NCI-H1930 (cell line): ENCODE results near the gene PIK3R6.
"Not testable (repeated sequence)": the region's sequence is repeated elsewhere in the genome, so short reads cannot be mapped to it uniquely, and the experiment has no call there.

Experiments
- DNase-seq, 2 experiments: peaks; one replicate each; lab custom pipeline; 2025; lab: John Stamatoyannopoulos, UW

The PIK3R6 gene

GRCh38 chr17:8872705-8873435 is 5.4 kb upstream of the PIK3R6 start:
- DNase-seq, result no peak

DNA sequence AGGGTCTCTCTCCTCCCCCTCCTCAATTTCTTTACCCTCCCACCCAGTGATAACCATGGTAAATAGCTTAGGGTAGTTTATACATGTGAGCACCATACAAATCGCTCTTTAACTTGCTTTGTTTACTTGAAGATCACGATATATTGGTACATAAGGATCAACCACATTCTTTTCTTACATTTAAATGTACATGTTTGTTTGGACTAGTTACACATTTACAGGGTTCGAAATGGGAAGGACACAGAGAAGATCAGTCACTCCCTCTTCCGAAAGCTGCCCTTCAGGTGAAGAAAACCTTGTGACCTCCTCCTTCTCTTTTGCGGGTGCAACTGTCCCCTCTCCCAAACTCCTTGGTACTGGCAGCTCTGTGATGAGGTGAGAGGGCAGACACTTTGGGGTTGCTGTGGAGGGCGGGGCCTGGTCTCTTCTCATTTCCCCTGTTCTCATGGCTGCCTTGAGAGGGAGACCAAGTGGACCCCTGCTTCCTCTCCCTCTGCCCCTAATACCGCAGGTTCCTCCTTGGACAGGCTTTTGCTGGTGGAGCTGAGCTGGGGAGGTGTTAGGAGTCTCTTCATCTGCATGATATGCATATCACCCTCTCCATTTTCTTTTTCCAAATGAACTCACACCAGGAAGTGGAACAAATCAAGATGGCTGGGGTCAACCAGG is 4.7 kb upstream of the PIK3R6 start:
- DNase-seq, result no peak

DNA sequence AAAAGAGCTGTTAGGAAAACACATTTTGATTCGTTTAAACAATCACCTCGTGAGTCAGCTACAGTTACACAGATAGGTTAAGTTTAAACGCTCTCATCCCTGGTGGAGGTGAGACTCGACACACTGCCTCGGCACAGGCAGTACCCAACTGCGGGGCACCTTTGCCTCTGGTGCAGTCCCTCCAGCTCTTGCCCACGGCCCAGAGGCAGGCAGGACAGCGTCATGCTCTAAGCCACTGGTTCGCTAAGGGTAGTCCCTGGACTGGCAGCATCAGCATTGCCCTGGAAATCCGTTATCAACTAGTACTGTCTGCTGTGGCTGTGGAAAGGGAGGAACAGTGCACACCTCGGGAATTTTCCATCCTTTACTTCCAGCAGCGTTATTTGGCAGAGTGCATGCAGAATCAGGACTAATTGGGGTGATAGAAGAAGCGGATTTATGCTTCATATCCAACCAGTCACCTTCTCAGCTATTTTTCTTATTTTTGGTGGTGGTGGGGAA is 3.7 kb upstream of the PIK3R6 start:
- DNase-seq, result no peak

DNA sequence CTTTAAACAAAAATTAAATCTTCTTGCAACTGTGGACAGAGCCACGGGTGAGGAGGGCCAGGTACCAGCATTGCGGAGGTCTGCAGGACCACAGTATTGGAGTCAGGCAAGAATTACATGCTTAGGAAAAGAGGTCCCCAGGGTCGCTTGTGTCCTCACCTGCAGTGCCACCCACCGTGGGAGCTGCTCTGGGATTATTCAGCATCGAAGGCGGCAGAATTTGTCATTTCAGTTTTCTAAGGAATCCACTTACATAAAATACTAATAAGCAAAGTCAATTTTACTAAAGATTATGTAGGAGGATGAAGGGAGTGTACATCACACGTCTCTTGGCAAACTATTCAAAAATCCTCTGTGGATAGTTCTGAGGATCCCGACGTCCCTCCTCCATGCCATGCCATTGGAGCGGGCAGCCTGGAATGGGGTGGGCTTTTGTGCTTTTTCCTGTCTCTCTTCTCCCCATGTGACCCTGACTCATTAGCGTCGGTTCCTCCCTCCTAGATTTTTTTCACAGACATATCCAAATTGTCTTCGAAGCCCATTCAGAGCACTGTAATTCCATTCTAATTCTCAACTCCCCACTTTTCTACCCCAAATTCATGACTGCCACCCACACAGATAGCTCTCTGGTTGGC is 3.0 kb upstream of the PIK3R6 start:
- no peak for DNase-seq

DNA sequence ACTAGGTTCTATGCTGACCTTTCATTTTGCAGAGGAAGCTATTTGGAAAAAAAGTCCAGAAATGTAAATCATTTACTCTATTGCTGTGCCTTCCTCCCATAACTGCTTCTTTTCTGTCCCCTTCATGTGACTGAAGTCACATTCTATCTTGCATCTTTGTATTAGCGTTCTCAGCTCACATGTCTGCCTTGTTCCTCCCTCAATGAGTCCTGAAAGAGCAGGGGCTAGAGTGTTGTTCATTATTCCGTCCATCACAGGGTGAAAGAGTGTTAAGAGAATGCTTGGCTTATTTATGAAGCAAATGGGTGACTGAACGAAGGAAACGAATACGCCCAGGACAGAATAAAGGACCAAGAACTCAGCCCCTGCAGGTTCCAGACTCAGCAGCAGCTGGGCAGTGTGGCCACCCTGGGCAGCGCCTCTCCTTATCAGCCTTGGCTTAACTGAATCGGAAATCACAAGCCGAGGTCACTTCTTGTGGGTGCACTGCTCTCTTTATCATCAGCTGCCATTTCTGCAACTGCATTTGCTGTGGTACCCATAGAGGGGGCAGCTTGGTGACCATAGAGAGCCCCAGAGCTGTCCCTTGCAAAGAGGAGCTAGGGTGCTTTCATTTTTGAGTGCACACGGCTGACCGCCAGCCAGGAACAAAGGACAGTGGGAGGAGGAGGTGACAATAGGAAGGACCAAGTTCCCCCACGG is 1.8 kb upstream of the PIK3R6 start:
- no peak for DNase-seq

- DNase-seq, result no peak
Measured at GRCh38 chr17:8868529-8868951, 1.1 kb upstream of the PIK3R6 start.

- DNase-seq, result no peak
Measured at GRCh38 chr17:8868092-8868491, 618 bp upstream of the PIK3R6 start.

GRCh38 chr17:8865811-8866210 is 1.7 kb downstream of the PIK3R6 start:
- DNase-seq, result no peak

DNA sequence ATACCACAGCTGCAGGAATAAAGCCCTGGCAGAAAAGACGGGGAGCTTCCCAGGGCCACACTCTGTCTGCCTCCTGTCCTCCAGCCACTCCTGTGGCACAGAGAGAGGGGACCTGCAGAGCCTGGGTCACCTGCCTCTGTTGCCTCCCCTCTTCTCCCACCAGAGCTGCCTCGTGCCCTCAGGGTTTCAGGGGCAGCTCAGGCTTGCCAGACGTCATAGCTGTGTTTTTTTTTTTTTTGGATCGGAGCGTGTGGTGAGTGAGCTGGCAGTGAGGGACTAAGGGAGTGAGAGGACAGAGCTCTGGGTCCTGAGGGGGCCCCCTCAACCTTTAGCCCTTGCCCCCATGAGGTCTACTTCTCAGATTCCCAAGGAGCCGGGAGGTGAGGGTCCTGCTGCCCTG is 2.1 kb downstream of the PIK3R6 start:
- DNase-seq, result no peak

GRCh38 chr17:8862213-8863056 is 5.0 kb downstream of the PIK3R6 start:
- DNase-seq, result no peak

DNA sequence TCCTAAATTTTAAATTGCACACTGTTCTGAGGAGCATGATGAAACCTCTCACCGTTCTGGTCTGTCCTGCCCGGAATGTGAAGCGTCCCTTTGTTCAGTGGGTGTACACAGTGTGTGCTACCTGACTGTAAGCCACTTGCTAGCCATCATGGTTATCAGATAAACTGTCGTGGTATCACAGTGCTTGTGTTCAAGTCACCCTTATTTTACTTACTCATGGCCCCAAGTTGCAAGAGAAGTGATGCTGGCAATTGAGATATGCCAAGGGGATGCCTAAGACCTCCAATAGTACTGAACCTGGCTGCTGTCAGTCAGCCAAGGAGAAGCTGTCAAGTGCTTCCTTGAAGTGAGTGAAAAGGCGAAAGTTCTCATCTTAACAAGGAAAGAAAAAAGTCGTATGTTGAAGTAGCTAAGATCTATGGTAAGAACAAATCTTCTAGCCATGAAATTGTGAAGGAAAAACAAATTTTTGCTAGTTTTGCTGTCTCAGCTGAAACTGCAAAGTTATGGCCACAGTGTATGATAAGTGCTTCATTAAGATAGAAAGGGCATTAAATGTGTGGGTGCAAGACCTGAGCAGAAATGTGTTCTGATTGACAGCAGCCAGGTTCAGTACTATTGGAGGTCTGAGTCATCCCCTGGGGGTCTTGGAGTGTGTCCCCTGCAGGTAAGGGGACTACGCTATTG is 5.8 kb downstream of the PIK3R6 start:
- DNase-seq, result no peak

DNA sequence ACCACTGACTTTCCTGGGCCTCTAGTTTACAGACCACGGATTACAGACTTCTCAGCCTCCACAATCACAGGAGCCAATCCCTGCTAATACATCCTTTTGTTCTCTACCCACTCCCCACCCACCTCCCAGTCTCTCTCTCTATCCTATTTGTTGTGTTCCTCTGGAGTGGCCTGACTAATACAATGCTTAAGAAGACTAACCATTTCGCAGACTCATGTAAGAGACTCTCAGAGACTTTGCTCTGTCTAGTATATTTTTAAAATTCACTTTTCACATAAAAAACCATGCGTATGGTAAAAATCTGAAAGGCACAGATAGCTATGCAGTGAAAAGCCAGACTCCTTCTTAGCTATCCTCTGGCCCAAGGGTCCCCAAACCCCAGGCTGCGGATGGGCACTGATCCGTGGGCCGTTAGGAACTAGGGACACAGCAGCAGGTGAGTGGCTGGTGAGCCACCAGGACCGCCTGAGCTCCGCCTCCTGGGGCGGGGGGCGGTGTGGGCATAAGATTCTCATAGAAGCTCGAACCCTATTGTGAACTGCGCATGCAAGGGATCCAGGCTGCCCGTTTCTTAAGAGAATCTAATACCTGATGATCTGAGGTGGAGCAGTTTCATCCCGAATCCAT is 7.6 kb downstream of the PIK3R6 start:
- DNase-seq, result no peak

DNA sequence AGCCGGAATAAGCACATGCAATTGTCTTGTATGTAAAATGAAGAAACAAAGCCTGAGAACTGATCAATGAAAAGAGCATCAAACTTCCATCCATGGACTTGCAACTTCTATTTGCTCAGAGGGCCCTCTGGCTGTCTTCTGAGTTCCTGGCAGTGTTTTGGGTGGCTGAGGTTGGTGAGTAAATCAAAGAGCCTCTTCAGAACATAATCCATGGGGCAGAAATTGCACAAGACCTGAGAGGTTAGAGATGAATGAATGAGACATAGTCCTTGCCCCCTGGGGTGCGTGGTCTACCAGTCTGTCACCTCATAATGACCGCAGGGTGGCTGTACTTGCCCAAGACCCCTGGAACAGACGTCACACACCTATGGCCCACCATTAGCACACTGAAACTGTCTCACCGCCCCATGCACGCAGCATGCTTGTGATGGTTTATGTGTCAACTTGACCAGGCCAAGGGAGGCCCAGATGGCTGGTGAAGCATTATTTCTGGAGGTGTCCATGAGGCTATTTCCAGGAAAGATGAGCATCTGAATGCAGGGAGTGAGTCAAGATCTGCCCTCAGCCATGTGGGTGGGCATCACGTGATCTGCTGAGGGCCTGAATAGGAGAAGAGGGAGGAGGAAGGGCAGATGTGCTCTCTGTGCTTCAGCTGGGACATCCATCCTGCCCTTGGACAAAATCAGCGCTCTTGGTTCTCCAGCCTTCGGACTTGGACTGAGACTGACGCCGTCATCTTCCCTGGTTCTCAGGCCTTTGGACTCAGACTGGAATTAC is 8.3 kb downstream of the PIK3R6 start:
- no peak for DNase-seq

DNA sequence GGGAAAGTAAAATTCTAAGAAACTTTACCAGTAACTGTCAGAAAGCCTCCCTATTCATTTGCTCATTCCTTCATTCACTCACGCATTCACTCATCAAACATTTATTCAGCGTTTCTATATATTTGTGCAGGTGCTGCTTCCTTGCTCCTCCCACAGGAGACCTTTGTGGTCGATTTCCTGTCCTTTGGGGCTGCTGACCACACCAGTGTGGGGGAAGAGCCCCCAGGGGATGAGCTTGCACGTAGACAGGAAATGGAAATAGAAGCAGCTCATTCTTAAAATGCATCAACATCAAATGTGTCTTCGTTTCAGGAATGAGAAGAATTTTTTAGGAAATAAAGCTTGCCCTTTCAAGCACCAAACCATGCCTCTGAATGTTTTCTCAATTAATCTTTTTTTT is 9.6 kb downstream of the PIK3R6 start:
- DNase-seq, result peak; percentile 4 to 11

DNA sequence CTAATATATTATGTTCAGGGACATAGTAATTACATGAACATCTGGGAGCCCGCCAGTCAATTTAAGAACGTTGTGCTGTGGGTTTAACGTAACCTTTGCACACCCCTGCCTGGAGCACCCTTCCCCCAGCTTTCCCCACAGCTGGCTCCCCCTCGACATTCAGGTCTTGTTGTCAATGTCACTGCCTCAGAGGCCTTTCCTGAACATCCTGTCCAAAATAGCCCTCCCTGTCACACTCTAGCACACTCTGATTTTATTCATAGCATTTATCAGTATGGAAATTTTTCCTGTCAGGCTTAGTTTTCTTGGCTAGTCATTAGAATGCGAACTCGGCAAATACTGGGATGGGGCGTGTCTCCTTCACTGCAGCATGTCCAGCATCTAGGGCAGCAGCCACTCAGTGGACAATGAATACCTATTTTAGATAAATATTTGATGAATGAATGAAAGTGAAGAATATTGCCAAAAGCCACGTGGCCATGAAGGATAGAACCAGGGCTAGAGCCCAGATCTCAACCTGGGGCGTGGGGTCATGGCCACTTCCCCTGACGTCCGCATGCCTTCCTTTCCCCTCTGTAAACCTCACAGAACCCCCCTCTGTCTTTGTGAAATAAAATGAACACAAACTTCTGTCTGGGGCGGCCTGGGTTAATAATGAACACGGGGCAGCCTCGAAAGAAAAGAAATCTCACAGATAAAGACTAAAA is 10.5 kb downstream of the PIK3R6 start:
- no peak for DNase-seq

GRCh38 chr17:8856205-8856603 is 11.3 kb downstream of the PIK3R6 start:
- DNase-seq, result not testable (repeated sequence)

DNA sequence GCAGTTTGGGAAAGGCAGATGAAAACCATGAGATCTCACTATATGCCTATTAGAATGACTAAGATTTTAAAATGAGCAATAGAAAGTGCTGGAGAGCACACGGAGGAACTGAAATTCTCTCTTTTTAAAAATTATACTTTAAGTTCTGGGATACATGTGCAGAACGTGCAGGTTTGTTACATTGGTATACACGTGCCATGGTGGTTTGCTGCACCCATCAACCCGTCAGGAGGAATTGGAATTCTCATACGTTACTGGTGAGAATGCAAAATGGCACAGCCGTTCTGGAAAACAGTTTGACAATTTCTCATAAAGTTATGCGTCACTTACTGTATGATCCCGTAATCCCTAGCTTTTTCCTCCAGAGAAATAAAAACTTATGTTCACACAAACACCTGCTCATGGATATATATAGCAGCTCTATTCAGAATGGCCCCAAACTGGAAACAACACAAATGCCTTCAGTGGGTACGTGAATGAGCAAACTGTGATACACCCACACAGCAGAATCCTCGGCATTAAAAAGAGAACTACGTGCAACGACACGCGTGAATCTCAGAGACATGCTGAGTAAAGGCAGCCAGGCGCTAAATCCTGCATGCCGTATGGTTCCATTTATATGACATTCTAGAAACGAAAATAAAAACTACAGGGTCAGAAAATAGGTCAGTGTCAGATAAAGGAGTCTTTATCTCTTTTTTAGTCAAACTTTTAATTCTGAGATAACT is 11.8 kb downstream of the PIK3R6 start:
- no peak for DNase-seq

DNA sequence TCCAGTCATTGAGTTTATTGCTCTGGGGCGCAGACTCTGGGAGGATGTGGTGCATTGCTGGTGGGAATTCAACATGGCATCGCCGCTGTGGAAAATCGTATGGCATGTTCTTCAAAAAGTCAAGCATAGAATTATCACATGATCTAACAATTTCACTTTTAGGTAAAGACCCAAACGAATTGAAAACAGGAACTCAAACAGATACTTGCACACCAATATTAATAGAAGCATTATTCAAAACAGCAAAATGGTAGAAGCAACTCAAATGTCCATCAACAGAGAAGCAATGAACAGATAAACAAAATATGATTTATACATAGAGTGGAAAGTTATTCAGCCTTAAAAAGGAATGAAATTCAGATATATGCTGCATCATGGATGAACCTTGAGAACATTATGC is 15.9 kb downstream of the PIK3R6 start:
- no peak for DNase-seq
